Right lung (tissue), 5 donors: ENCODE results near the gene TRMT2A. TPM values are rescaled to one million over a fixed set of nuclear protein-coding genes. Genes with fewer than 3 reads are reported as not detected.

ENCODE experiments used
- DNase-seq, 2 donors: peaks; one replicate each; pipeline ENCODE4 v3.0.0-alpha.2; 2013
- polyA plus RNA-seq, 5 donors: library from polyadenylated mRNA; unstranded; fragments of 120-200 nt; gene quantifications; one replicate each; pipeline versions ENCODE4 v1.2.1 to v1.2.3, GENCODE V29; 2013; ENCODE audit warnings: inconsistent platforms in 1 of 5, low replicate concordance in 1 of 5; ENCODE audit not compliant: insufficient read length in 5 of 5, insufficient read depth in 1 of 5

Gene TRMT2A
- polyA plus RNA-seq, 5 donors = 28.8 to 64.0 (median 46.4) TPM

DNA sequence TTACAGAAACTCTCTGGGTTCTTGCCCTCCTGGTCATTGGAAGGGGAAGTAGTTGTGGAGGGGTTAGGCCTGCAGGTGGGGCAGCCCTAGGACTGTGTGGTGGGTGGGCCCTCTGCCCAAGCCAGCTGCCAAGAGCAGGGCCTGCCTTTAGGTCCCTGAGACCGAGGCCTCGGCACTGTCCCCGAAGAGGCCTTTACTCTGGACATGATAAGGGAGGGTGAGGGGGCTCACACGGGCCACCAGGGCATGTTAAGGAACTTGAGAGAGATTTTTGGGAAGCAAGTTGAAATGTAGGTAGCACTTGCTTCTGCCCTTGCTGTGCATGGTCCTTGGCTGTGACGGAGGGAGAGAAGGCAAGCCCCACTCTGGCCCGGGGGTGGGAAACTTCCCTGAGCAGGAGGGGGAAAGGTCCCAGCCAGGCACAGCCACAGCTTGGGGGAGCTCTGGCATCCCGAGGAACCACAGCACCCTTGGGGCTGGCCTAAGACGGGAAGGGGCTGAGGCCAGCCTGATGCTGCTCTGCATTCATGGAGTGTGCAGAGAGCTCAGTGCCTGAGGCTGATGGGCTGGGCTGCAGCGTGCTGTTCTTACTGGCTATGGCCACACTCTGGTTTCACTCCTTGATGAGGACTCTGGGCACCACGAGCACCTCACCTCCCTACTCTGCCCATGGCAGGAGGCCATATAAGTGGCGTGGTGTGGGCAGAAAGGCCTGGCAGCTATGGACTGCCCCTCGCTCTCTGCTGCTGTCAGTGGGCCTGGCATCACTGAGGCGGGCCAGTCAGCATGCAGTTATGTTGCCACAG is 8.9 kb downstream of the TRMT2A start:
- no peak for DNase-seq

DNA sequence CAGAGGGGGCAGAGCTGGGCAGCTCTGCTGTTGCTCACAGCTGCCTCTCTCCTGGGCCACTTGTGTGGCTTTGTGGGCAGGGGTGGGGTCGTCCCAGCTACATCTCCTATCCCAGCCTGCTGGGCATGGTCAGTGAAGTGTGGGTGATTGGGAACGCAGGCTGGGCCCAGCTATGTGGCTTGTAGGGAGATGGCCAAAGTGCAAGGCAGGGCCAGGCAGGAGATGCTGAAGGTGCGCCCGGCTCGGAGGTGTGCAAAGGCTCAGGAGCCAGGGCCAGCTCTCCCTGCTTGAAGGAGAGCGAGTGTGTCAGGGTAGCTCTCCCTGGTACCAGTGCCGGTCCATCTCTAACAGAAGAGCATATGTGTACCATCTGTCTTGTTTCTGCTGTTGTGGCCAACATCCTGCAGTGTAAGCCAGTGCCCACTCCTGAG is 9.5 kb downstream of the TRMT2A start:
- no peak for DNase-seq

DNA sequence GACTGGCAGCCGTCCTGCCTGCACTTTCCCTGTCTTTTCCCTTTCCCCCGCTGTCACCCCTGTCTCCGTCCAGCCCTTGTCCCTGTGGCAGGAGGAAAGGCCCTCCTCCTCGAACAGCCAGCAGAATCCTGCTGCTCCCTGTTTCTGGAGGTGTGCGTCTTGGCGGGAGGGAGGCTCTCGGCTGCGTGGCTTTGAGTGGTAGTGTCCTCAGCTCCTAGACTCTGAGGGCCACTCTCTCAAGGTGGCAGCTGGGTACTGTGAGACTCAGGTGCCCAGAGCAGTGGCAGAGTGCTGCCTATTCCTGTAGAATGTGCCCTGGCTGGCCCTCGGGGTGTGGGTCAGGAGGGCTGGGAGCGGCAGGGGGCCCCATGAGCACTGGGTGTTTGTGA is 10.2 kb downstream of the TRMT2A start:
- no peak for DNase-seq

DNA sequence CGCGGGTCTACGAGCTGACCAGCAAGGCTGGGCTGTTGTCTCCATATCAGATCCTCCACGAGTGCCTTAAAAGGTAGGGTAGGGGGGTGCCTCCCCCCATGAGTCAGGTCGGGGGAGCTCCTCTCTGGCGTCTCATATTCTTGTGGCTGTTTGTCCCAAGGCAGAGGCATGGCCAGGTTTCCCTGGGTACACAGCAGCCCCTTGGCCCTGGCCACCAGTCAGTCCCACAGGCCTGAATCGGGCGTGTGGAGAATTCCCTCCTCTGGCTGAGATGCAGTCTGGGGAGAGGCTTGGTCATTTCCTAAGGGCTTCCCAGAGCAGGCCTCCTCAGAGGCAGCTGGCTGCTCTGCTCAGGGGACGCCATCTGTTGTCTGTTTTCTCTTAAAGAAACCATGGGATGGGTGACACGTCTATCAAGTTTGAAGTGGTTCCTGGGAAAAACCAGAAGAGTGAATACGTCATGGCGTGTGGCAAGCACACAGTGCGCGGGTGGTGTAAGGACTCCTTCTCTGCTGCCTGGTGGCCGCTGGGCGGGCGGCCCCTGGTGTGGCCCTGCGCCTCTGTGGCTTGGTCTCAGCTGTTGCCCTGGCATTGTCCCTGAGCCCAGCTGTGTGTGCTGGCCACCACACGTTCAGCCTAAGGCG is 10.7 kb downstream of the TRMT2A start:
- no peak for DNase-seq

DNA sequence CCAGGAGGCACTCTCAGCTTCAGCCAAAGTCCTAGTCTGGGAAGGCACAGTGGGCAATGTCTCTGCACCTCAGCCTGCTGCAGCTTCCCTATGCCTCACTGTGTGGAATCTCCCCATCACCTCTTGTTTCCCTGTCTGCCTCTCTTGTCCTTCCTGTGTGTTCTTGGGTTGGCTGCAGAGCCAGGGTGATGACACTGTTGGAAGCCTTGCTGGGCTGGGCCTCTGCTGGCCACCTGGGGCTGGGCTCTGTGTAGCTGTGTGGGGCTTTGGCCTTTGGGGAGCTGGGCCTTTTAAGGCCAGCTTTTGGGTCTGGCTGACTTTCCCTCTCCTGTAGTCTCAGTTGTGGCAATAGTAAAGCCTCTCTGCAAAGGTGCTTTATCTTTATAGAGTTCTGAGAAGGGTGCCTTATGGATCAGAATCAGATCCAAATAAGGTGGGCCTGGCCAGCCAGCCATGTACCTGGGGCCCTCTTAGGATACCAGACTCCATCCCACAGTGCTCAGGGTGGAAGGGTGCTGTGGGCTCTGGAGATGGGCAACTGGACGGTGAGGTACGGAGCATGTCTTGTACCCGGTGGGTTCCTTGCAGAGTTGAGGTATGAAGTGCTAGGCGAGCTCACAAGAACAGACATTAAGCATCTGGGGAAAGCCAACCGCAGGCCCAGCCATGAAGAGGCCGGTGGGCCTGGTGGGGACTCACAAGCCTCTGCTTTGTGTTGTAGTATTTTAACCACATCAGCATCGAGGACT is 11.4 kb downstream of the TRMT2A start:
- no peak for DNase-seq

DNA sequence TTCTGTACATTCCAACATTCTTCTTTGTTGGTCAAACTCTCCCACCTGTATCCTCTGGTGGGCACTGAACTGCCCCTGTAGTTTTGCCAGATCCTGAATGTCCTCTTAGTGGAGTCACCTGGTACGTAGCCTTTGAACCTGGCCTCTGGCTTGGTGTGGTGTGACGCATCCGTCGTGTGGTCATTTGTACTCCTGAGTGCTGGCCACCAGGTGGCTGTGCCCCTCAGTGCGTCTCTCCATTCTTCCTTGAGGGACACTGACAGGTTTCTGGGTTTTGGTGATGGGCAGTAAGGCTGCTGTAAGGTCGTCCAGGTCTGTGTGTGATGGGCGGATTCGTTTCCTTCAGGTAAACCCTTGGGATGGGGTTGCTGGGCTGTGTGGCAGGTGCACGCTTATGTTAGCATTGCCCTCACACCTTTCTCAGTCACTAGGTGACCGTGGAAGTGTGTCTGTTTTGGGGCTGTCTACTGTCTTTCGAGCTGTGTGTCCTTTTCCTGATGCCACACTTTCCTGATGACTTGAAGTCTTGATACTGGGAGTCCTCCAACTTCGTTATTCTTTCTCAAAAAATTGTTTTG is 14.7 kb downstream of the TRMT2A start:
- DNase-seq = no peak

DNA sequence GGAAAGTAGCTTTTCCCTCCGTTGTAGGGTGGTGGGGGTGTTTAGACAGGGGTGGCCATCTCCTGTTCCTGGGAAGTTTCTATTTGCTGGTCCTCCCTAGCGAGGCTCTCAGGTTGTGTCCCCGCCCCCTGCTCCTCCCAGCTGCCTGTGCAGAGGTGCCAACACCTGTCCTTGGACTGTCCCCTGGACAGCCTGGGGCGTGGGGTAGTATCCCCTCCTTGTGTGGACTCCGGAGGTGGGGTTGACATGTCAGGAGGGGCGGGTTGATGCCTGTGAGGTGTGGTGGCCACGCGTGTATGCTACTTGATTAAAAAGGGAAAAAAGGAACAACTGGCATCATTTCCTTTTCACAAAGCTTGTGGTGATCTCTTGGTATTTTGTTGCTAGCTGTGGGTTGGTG is 15.4 kb downstream of the TRMT2A start:
- no peak for DNase-seq

DNA sequence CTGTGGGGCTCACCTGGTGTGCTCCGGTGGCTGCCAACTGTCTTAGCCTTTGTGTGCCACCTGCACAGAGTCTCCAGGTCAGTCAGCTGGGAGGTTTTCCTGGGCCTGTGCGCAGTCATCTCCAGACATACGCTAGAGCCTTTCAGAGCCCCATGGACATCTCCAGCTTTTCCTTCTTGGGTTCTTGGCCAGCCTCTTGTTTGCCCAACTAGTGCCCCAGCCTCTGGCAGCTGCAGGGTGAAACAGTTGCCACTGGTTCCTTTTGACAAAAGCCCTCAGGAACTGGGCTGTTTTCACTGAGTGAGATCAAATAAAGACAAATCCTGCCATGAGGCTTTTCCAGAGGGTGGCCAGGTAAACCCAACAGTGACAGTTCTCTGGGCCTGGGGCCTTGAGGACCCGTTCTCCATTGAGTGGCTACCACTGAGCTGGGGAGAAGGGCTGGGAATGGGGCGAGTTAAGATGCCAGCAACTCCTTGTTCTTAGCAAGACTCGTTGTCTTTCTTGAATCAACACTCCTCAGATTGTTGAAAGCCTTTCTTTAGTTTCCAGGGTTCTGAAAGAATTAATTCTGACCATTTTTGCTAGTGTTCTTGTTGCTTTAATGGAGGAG is 17.8 kb downstream of the TRMT2A start:
- no peak for DNase-seq

DNA sequence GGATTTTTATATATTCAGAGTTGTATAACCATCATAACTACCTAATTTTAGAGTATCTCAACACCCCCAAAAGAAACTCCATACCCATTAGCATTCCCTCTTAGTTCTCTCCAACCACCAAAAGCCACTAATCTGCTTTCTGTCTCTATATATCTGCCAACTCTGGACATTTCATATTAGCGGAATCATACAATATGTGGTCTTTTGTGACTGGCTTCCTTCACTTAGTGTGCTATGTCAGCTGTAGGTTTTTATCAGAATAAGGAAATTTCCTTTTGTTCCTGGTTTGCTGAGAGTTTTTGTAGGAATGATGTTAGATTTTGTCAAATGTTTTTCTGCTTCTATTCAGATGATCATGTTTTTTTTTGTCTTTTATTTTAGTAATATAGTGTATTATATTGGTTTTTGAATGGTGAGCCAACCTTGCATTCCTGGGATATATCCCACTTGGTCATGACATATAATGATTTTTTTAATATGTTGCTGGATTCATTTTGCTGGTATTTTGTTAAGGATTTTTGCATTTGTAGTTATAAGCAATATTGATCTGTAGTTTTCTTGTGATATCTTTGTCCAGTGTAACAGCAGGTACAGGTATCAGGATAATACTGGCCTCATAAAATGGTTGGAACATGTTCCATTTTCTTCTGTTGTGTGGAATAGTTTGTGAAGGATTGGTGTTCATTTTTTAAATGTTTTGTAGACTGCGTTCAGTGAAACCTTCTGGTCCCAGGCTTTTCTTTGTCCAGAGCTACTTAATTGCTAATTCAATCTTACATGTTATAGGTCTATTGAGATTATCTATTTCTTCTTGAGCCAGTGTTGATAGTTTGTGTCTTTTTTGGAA is 20.2 kb downstream of the TRMT2A start:
- DNase-seq = no peak

DNA sequence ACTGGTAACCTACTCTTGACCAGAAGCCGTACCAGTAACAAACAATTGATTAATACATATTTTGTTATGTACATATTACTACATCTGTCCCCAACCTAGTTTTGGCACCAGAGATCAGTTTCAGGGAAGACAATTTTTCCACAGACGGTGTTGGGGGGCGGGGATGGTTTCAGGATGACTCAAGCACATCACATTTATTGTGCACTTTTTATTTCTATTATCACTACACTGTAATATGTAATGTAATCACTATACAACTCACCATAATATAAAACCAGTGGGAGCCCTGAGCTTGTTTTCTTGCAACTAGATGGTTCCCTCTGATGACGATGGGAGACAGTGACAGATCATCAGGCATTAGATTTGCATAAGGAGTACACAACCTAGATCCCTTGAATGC is 21.5 kb downstream of the TRMT2A start:
- no peak for DNase-seq

DNA sequence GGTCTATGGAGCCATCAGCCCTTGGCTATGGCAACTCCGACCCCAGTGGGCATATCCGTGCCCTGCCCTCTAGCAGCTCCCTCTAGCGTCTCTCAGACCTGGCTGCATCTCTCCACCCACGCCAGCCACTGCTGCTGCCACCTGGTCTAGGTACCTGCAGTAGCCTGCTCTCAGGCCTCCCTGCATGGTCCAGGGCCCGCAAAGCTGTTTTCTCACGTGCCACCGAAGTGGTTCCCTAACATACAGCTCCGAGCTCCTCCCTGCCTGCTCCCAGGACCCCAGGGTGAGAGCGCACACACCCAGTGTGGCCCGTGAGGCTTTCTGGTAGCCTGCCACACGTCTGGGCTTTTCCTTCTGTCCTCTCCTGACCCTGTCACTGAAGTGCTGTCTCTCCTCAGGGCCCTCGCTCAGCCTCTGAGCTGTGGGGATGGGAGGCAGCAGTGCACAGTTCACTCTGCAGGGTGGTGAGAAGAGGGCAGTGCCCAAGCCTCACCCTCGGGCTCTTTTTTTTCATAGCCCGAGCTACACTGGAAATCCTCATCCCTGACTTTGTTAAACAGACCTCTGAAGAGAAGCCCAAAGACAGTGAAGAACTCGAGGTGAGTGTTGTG is 22.7 kb downstream of the TRMT2A start:
- DNase-seq = no peak

DNA sequence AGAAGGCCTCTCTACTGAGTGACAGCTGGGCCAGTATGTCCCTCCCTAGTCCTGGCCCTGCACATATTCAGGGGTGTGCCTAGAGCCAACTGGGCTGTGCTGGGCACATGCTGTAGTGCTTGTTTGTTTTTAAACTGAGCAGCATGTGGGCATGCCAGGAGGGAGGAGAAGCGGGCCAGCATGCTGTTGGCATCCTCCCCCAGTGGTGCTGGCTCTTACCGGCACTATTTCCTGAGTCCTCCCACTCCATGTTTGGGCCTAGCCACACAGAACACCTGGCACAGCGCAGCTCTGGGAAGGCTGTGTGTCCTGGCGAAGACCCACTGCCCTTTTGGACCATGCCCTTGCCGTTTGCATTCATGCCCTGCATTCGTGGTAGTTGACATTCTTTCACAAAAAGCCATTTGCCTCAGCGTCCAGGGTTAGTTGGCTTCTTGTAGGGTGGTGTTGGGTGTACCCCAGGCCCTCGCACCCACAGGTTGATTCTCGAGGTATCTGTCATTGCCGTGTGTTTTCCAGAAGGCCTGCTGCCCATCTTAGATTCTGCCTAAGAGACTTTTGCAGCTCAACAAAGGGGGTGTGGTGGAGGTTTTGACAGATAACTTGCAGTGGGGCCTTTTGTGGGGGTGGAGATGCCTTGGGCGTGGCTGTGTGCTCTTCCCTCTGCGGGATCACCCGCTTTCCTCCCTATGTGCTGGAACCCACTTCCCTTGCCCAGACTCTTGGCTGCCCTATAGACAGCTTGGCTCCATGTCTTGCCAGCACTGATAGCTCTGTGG is 23.4 kb downstream of the TRMT2A start:
- DNase-seq = no peak

DNA sequence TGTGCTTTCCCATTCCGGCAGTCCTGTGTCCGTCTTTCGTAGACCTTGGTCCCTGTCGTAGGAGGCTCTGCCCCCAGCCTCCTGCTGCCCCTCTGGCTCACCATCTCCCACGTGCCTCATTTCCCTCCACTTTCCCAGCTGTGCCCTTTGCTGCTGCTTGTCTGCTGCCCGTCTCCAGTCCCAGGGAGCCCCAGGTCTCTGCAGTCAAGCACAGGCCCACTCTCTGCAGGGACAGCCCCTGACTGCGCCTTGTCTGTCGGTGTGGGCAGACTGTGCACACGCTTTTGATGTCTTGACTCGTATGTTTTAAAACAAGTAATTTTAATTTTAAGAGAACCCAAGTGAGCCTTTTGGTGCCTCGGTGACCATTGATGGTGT is 24.6 kb downstream of the TRMT2A start:
- DNase-seq = no peak

DNA sequence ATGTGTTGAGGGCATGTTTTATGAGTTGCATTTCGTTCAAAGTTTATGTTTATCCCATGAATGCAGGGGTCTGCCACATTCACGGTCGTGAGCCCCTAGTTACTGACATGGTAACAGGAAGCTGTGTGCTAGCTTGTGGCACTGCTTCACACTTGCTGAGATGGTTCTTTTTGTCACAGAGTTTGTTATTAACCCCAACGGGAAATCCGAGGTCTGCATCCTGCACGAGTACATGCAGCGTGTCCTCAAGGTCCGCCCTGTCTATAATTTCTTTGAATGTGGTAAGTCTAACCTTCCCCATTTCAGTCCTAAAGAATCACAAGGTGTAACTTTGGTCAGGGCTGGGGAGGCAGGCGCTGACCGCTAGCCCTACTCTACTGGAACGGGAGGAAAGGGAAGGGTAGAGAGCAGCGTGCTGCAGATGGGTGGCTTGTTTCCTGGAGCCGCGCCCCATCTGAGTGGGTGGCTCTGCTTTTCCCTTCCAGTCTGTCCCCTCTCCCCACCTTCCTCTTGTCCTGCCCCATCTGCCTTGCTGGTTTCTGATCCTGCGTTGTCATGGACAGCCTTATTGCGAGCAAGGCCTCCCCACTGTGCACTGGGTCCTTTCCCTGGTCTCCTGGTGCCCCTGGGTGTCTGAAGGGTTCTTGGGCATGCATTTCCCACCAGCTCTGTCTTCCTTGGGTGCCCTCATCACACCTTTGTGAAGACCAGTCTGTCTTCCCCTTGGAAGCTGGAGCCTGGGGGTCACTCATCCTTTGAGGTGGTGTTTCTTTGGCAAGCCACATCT is 25.1 kb downstream of the TRMT2A start:
- DNase-seq = no peak

DNA sequence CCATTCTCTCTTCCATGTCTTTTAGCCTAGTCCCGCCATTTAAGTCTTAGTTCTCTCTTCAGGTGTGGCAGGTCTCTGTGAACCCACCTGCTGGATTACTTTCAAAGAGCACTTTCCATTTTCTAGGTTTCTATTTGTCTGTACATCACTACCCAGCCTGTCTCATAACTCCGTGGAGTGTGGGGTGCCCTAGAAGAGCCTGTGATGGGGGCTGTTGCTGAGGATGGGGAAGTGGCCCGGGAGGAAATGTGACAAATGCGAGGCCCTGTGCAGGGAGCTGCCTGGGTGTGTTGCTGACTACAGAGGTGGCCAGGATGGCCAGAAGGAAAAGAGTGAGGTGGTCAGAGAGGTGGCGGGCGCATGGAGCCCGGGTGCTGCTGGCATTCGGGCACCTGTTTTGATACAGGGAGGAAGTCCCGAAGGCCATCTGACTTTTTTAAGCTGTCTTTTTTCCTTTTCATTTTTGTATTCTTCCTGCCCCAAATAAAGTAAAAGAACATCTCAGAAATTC is 26.2 kb downstream of the TRMT2A start:
- DNase-seq = no peak

DNA sequence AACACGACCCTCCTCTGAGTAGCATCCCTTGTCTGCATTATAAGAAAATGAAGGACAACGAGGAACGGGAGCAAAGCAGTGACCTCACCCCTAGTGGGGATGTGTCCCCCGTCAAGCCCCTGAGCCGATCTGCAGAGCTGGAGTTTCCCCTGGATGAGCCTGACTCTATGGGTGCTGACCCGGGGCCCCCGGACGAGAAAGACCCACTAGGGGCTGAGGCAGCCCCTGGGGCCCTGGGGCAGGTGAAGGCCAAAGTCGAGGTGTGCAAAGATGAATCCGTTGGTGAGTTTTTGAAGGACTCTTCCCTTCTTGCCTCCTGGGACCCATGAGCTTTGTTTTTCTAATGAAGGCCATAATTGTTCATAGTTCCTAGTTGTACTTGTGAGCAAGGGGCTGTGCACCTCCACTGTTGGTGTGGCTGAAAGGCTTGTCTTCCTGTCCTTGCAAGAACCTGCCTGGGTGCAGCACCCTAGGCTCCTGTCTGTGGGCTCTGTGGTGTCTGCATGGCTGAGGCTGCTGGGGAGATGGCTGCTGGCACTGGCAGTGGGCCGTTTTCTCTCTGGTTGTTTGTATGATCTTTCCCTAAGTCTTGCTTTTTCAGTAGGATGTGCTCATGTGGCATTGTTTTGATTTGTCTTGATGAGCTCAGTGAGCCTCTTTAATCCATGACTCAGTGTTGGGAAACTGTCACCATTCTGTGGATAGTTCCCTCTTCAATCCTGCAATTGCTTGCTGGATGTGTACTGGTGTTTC is 26.9 kb downstream of the TRMT2A start:
- no peak for DNase-seq

DNA sequence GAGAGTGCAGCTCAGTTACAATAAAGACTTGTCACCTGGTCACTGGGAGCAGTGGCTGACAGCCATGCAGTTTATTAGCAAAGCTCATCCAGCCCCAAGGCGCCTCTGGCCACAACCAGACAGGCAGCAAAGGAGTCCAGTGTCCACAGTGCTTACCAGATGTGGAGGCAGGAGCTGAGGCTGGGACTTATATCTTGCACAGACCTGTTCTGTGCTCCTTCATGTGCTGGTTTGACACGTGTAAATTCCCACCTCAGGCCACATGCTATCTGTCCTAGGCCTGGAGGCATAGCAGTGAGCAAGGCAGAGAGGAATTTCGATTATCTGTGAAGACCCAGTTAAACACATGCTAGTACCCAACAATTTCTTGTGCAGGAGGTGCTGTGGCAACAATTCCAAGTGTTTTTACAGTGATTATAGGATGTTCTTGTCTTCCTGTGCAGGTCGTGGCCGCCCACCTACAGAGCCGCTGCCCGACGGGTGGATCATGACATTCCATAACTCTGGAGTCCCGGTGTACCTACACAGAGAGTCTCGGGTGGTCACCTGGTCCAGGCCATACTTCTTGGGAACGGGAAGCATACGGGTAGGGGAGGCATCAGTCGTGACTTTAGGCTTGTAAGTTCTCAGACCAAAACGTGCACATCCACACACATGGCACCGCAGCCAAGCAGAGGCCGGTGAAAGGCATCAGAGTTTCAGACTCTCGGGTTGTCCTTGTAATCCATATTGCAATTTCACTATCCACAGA is 27.6 kb downstream of the TRMT2A start:
- no peak for DNase-seq
